OCI-LY1 (cell line): ENCODE measurements around the gene CFAP20DC.

Experiments
- EZH2 ChIP-seq: fragments of 200-600 bp; sonication (generic), shearing (Covaris generic); IDR thresholded peaks from 2 replicates; pipeline ENCODE4 v1.8.0; 2017; ENCODE audit warnings: borderline replicate concordance, mixed run types, mild to moderate bottlenecking, antibody characterized with exemption, low read length, moderate library complexity, mixed read lengths
- TF ChIP-seq, protein P1 (sequence below): fragments of 200-600 bp; sonication (generic), shearing (Covaris generic); IDR thresholded peaks from 2 replicates; pipeline ENCODE4 v1.5.1; 2017; ENCODE audit warnings: mild to moderate bottlenecking, antibody characterized with exemption, low read length, moderate library complexity, mixed read lengths

DNA sequence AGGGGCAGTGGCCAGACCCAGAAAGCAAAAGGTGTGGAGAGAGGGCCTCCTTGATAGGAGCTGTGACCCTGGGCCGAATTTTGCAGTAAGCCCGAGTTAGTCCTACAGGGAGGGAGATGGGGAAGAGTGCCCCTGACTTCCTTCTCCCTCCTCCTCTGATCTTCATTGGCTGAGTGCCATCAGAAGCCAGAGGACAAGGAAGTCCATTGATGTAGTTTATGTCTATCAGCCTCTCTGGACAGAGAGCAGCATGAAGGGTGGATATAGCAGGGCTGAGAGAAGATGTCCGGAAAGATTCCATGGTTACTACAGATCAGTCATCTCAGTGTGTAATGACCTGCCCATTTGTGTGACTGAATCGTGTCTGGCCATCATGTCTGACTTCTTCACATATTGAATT, 280.8 kb downstream of the CFAP20DC start:
- TF ChIP-seq, protein P1, sequence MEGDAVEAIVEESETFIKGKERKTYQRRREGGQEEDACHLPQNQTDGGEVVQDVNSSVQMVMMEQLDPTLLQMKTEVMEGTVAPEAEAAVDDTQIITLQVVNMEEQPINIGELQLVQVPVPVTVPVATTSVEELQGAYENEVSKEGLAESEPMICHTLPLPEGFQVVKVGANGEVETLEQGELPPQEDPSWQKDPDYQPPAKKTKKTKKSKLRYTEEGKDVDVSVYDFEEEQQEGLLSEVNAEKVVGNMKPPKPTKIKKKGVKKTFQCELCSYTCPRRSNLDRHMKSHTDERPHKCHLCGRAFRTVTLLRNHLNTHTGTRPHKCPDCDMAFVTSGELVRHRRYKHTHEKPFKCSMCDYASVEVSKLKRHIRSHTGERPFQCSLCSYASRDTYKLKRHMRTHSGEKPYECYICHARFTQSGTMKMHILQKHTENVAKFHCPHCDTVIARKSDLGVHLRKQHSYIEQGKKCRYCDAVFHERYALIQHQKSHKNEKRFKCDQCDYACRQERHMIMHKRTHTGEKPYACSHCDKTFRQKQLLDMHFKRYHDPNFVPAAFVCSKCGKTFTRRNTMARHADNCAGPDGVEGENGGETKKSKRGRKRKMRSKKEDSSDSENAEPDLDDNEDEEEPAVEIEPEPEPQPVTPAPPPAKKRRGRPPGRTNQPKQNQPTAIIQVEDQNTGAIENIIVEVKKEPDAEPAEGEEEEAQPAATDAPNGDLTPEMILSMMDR: no peak
- no peak for TF ChIP-seq EZH2
